Measurements from ENCODE around the gene DUSP5.

The DUSP5 gene

GRCh38 chr10:110524859-110525232 lies 27.1 kb downstream of the DUSP5 start:
- TF ChIP-seq EZH2phosphoT487 (IDR thresholded peaks at IDR 0.05; ENCODE audit: borderline replicate concordance, low read length) (no peak), CTCF (IDR thresholded peaks at IDR 0.05; ENCODE audit: low read depth, low read length, poor library complexity, severe bottlenecking) (no peak)
- H3K36me3 ChIP-seq (ENCODE audit: control insufficient read depth, low read length), result no peaks in the 10 kb centered on the region
- no peaks in the 10 kb centered on the region for H3K79me2 ChIP-seq (ENCODE audit: control insufficient read depth, low read length)
- no peaks in the 10 kb centered on the region for H4K20me1 ChIP-seq (ENCODE audit: control insufficient read depth, insufficient read depth, low read depth, low read length)
- H3K4me2 ChIP-seq (ENCODE audit: low read length), result no peak overlapping the region
- no peaks in the 10 kb centered on the region for H3K9me2 ChIP-seq (replicated peaks; ENCODE audit: control insufficient read depth, low read length)
- H3K27ac ChIP-seq (ENCODE audit: low read depth, low read length), result no peak overlapping the region
- no peaks in the 10 kb centered on the region for H3F3A ChIP-seq (ENCODE audit: control insufficient read depth, insufficient read depth)
- H3K27me3 ChIP-seq (ENCODE audit: control insufficient read depth, low read length), result peaks cover 39% of the 10 kb centered on the region
- no peaks in the 10 kb centered on the region for H3K9me3 ChIP-seq (ENCODE audit: control insufficient read depth, insufficient read depth, low read length)
- no peak overlapping the region for H3K4me3 ChIP-seq (ENCODE audit: low read length)
- peaks cover 11% of the 10 kb centered on the region for H3K4me1 ChIP-seq (ENCODE audit: control insufficient read depth, low read length)

- Histone ChIP-seq H3K4me1 (ENCODE audit: control insufficient read depth, low read length) (peaks cover 11% of the 10 kb centered on the region), H3K9me2 (replicated peaks; ENCODE audit: control insufficient read depth, low read length) (no peaks in the 10 kb centered on the region), H3K9me3 (ENCODE audit: control insufficient read depth, insufficient read depth, low read length) (no peaks in the 10 kb centered on the region), H3K27me3 (ENCODE audit: control insufficient read depth, low read length) (peaks cover 36% of the 10 kb centered on the region), H3F3A (ENCODE audit: control insufficient read depth, insufficient read depth) (no peaks in the 10 kb centered on the region), H4K20me1 (ENCODE audit: control insufficient read depth, insufficient read depth, low read depth, low read length) (no peaks in the 10 kb centered on the region), H3K4me3 (ENCODE audit: low read length) (no peak overlapping the region), H3K79me2 (ENCODE audit: control insufficient read depth, low read length) (no peaks in the 10 kb centered on the region), H3K27ac (ENCODE audit: low read depth, low read length) (no peak overlapping the region), H3K36me3 (ENCODE audit: control insufficient read depth, low read length) (no peaks in the 10 kb centered on the region), H3K4me2 (ENCODE audit: low read length) (no peak overlapping the region)
- TF ChIP-seq EZH2phosphoT487 (IDR thresholded peaks at IDR 0.05; ENCODE audit: borderline replicate concordance, low read length), result no peak
- TF ChIP-seq CTCF (IDR thresholded peaks at IDR 0.05; ENCODE audit: low read depth, low read length, poor library complexity, severe bottlenecking), result no peak
Observed at GRCh38 chr10:110525349-110526260, 27.9 kb downstream of the DUSP5 start.

GRCh38 chr10:110527731-110528171 lies 30.0 kb downstream of the DUSP5 start:
- Histone ChIP-seq H3F3A (ENCODE audit: control insufficient read depth, insufficient read depth) (no peaks in the 10 kb centered on the region), H3K4me2 (ENCODE audit: low read length) (no peak overlapping the region)
- no peak for TF ChIP-seq EZH2phosphoT487 (IDR thresholded peaks at IDR 0.05; ENCODE audit: borderline replicate concordance, low read length)
- no peak for TF ChIP-seq CTCF (IDR thresholded peaks at IDR 0.05; ENCODE audit: low read depth, low read length, poor library complexity, severe bottlenecking)

More at GRCh38 chr10:110527731-110528171, 30.0 kb downstream of the DUSP5 start:
- no peaks in the 10 kb centered on the region for H4K20me1 ChIP-seq (ENCODE audit: control insufficient read depth, insufficient read depth, low read depth, low read length)
- H3K9me2 ChIP-seq (replicated peaks; ENCODE audit: control insufficient read depth, low read length), result no peaks in the 10 kb centered on the region
- no peak overlapping the region for H3K4me3 ChIP-seq (ENCODE audit: low read length)
- peaks cover 25% of the 10 kb centered on the region for H3K27me3 ChIP-seq (ENCODE audit: control insufficient read depth, low read length)
- no peaks in the 10 kb centered on the region for H3K79me2 ChIP-seq (ENCODE audit: control insufficient read depth, low read length)
- H3K36me3 ChIP-seq (ENCODE audit: control insufficient read depth, low read length), result no peaks in the 10 kb centered on the region
- no peaks in the 10 kb centered on the region for H3K9me3 ChIP-seq (ENCODE audit: control insufficient read depth, insufficient read depth, low read length)
- H3K27ac ChIP-seq (ENCODE audit: low read depth, low read length), result no peak overlapping the region
- H3K4me1 ChIP-seq (ENCODE audit: control insufficient read depth, low read length), result peaks cover 11% of the 10 kb centered on the region

Measured in DOHH2 (cell line).